Measurements from ENCODE around the gene KLHL29. TPM values are rescaled to one million over a fixed set of nuclear protein-coding genes. Genes with fewer than 3 reads are reported as not detected.

Gene KLHL29
- total and polyA plus RNA-seq, 2 donors (not counting 3 experiments of a cell fraction or from before 2014, with no cell fraction given) = 4.6 to 12.7 TPM

- ChIA-PET CTCF (no interaction called here), POLR2A (no interaction called here)
- Histone ChIP-seq H2AFZ (ENCODE audit: low read depth, low read length) (no peak overlapping the region), H3K9me3 (replicated peaks; ENCODE audit: control insufficient read depth, insufficient read depth, low read length) (no peaks in the 10 kb centered on the region), H3K27ac (ENCODE audit: insufficient read depth, low read depth, low read length) (no peak overlapping the region), H3K27me3 (ENCODE audit: control insufficient read depth in 2 of 2, insufficient read depth in 2 of 2, low read length in 2 of 2) (no peaks in the 10 kb centered on the region), H4K20me1 (replicated peaks; ENCODE audit: control insufficient read depth, extremely low read depth, insufficient read depth, low read length) (no peaks in the 10 kb centered on the region), H3K4me3 (replicated peaks in 1 of 3; ENCODE audit: insufficient read depth in 1 of 3, low read depth in 1 of 3, low read length in 3 of 3) (no peak overlapping the region), H3K79me2 (ENCODE audit: control insufficient read depth, insufficient read depth, low read length) (no peaks in the 10 kb centered on the region), H3K4me1 (ENCODE audit: control insufficient read depth, extremely low read depth, insufficient read depth, low read length) (no peaks in the 10 kb centered on the region), H3K4me2 (ENCODE audit: insufficient read depth, low read length) (no peak overlapping the region), H3K36me3 (ENCODE audit: control insufficient read depth in 2 of 2, extremely low read depth in 1 of 2, insufficient read depth in 2 of 2, low read length in 2 of 2) (no peaks in the 10 kb centered on the region), H3K9ac (replicated peaks; ENCODE audit: extremely low read depth, insufficient read depth, low read length) (no peak overlapping the region), H3K9me1 (replicated peaks; ENCODE audit: control insufficient read depth, extremely low read depth, insufficient read depth, low read length) (no peaks in the 10 kb centered on the region)
- FAIRE-seq (no peak), DNase-seq (ENCODE audit: low read depth, low spot score) (no peak)
- intact Hi-C loops (cut with micrococcal nuclease) (no loop called here), dilution Hi-C loops (cut with MboI; ENCODE audit: extremely low pct_ligation_motif_present, low sequenced_read_pairs) (no loop called here)
- no peak for TF ChIP-seq CTCF (IDR thresholded peaks at IDR 0.05; ENCODE audit: extremely low read depth in 1 of 2, insufficient read depth in 1 of 2, low read depth in 1 of 2, low read length in 2 of 2)
- no TSS peak for BruUV-seq (replicated peaks)
Measured at GRCh38 chr2:23475036-23475435, 90.1 kb downstream of the KLHL29 start.

- no peak for DNase-seq (ENCODE audit: low read depth, low spot score)
- H3K27ac ChIP-seq (ENCODE audit: insufficient read depth, low read depth, low read length) = no peak overlapping the region
- FAIRE-seq = no peak
- no peaks in the 10 kb centered on the region for H3K9me3 ChIP-seq (replicated peaks; ENCODE audit: control insufficient read depth, insufficient read depth, low read length)
- H2AFZ ChIP-seq (ENCODE audit: low read depth, low read length) = no peak overlapping the region
- no peaks in the 10 kb centered on the region for H3K27me3 ChIP-seq (ENCODE audit: control insufficient read depth in 2 of 2, insufficient read depth in 2 of 2, low read length in 2 of 2)
- no peaks in the 10 kb centered on the region for H3K4me1 ChIP-seq (ENCODE audit: control insufficient read depth, extremely low read depth, insufficient read depth, low read length)
- intact Hi-C loops (cut with micrococcal nuclease) (no loop called here), dilution Hi-C loops (cut with MboI; ENCODE audit: extremely low pct_ligation_motif_present, low sequenced_read_pairs) (no loop called here)
- H4K20me1 ChIP-seq (replicated peaks; ENCODE audit: control insufficient read depth, extremely low read depth, insufficient read depth, low read length) = no peaks in the 10 kb centered on the region
- H3K79me2 ChIP-seq (ENCODE audit: control insufficient read depth, insufficient read depth, low read length) = no peaks in the 10 kb centered on the region
- TF ChIP-seq CTCF (IDR thresholded peaks at IDR 0.05; ENCODE audit: extremely low read depth in 1 of 2, insufficient read depth in 1 of 2, low read depth in 1 of 2, low read length in 2 of 2) (no peak), FOS (IDR thresholded peaks at IDR 0.05; ENCODE audit: borderline replicate concordance, insufficient read depth, low read length) (no peak), GATA2 (IDR thresholded peaks at IDR 0.05; ENCODE audit: insufficient read depth, insufficient read length, low read depth, low read length) (no peak), EZH2 (IDR thresholded peaks at IDR 0.05; ENCODE audit: borderline replicate concordance, low read depth, low read length, severe bottlenecking) (no peak), JUN (IDR thresholded peaks at IDR 0.05; ENCODE audit: borderline replicate concordance, insufficient read depth, insufficient read length, low read depth) (no peak), MYC (IDR thresholded peaks at IDR 0.05; ENCODE audit: low read depth, low read length) (no peak), POLR2A (IDR thresholded peaks at IDR 0.05; ENCODE audit: low read depth, low read length) (no peak), POLR2AphosphoS5 (IDR thresholded peaks at IDR 0.05; ENCODE audit: insufficient read depth, low read depth, low read length) (no peak)
- TF ChIP-seq, protein P1, sequence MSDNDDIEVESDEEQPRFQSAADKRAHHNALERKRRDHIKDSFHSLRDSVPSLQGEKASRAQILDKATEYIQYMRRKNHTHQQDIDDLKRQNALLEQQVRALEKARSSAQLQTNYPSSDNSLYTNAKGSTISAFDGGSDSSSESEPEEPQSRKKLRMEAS (IDR thresholded peaks at IDR 0.05; ENCODE audit: insufficient read depth, insufficient read length) = no peak
- no peak overlapping the region for H3K4me3 ChIP-seq (replicated peaks in 1 of 3; ENCODE audit: insufficient read depth in 1 of 3, low read depth in 1 of 3, low read length in 3 of 3)
- no peak overlapping the region for H3K4me2 ChIP-seq (ENCODE audit: insufficient read depth, low read length)
- ChIA-PET POLR2A (interaction anchor here (0.7 kb wide), 1 partner anchor 217 kb away, joined by 4 read pairs; no protein-coding TSS in a partner anchor), CTCF (no interaction called here)
- H3K9me1 ChIP-seq (replicated peaks; ENCODE audit: control insufficient read depth, extremely low read depth, insufficient read depth, low read length) = no peaks in the 10 kb centered on the region
- no TSS peak for BruUV-seq (replicated peaks)
- H3K36me3 ChIP-seq (ENCODE audit: control insufficient read depth in 2 of 2, extremely low read depth in 1 of 2, insufficient read depth in 2 of 2, low read length in 2 of 2) = no peaks in the 10 kb centered on the region
- H3K9ac ChIP-seq (replicated peaks; ENCODE audit: extremely low read depth, insufficient read depth, low read length) = no peak overlapping the region
Measured at GRCh38 chr2:23475473-23475872, 90.5 kb downstream of the KLHL29 start.

Measured in endothelial cell of umbilical vein (primary cell).